WTC11 (cell line): Measurements from ENCODE around the gene CAND2.

Experiments used
- ATF1 ChIP-seq: sonication (generic); formaldehyde crosslinking; IDR thresholded peaks from 2 replicates; pipeline ENCODE4 v1.8.1; 2023; ENCODE audit warnings: mild to moderate bottlenecking, moderate library complexity, missing genetic modification reagents
- CREB1 ChIP-seq: sonication (generic); formaldehyde crosslinking; IDR thresholded peaks from 2 replicates; pipeline ENCODE4 v1.8.0; 2023; ENCODE audit warnings: mild to moderate bottlenecking, missing genetic modification reagents
- JUN ChIP-seq: sonication (generic); formaldehyde crosslinking; IDR thresholded peaks from 2 replicates; pipeline ENCODE4 v1.8.0; 2023; ENCODE audit warnings: mild to moderate bottlenecking, missing genetic modification reagents
- NR2C2 ChIP-seq: sonication (generic); formaldehyde crosslinking; IDR thresholded peaks from 2 replicates; pipeline ENCODE4 v1.8.0; 2022; ENCODE audit warnings: mild to moderate bottlenecking, missing genetic modification reagents
- NR3C1 ChIP-seq: sonication (generic); formaldehyde crosslinking; conservative IDR thresholded peaks from 2 replicates; pipeline ENCODE4 v1.8.1; 2023; ENCODE audit warnings: low read depth, mild to moderate bottlenecking, missing genetic modification reagents
- SP1 ChIP-seq: sonication (generic); formaldehyde crosslinking; conservative IDR thresholded peaks from 2 replicates; pipeline ENCODE4 v1.8.1; 2022; ENCODE audit warnings: missing genetic modification reagents
- ZNF423 ChIP-seq: fragments of 250-450 bp; sonication (Bioruptor Pico); IDR thresholded peaks from 2 replicates; pipeline ENCODE4 v2.1.2; 2022; ENCODE audit warnings: mild to moderate bottlenecking, moderate library complexity
- TF ChIP-seq, protein P1 (sequence below): sonication (generic); formaldehyde crosslinking; IDR thresholded peaks from 2 replicates; pipeline ENCODE4 v1.8.0; 2022; ENCODE audit warnings: mild to moderate bottlenecking, missing genetic modification reagents
- TF ChIP-seq, protein P2 (sequence below): fragments of 200-600 bp; IDR thresholded peaks from 2 replicates; pipeline ENCODE4 v1.8.0; 2022; ENCODE audit warnings: antibody characterized with exemption
- TF ChIP-seq, protein P3 (sequence below): sonication (generic); formaldehyde crosslinking; IDR thresholded peaks from 2 replicates; pipeline ENCODE4 v1.8.1; 2023; ENCODE audit warnings: mild to moderate bottlenecking, missing genetic modification reagents, moderate library complexity
- TF ChIP-seq, protein P4 (sequence below): sonication (generic); formaldehyde crosslinking; IDR thresholded peaks from 2 replicates; pipeline ENCODE4 v1.8.1; 2023; ENCODE audit warnings: mild to moderate bottlenecking, moderate library complexity, missing genetic modification reagents
- TF ChIP-seq, protein P5 (sequence below): sonication (generic); formaldehyde crosslinking; IDR thresholded peaks from 2 replicates; pipeline ENCODE4 v1.8.0; 2022; ENCODE audit warnings: mild to moderate bottlenecking, missing genetic modification reagents
- TF ChIP-seq, protein P6 (sequence below): sonication (generic); formaldehyde crosslinking; conservative IDR thresholded peaks from 2 replicates; pipeline ENCODE4 v1.8.1; 2022; ENCODE audit warnings: mild to moderate bottlenecking, missing genetic modification reagents

DNA sequence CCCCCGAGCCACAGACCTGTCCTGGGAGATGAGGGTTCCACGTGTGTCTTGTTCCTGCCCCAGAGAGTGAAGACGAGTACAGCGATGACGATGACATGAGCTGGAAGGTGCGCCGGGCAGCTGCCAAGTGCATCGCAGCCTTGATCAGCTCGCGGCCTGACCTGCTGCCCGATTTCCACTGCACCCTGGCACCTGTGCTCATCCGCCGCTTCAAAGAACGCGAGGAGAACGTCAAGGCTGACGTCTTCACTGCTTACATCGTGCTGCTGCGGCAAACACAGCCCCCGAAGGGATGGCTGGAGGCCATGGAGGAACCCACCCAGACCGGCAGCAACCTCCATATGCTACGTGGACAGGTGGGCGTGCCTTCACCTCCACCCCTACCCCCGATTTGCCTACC is 18.6 kb downstream of the CAND2 start:
- TF ChIP-seq, protein P1, sequence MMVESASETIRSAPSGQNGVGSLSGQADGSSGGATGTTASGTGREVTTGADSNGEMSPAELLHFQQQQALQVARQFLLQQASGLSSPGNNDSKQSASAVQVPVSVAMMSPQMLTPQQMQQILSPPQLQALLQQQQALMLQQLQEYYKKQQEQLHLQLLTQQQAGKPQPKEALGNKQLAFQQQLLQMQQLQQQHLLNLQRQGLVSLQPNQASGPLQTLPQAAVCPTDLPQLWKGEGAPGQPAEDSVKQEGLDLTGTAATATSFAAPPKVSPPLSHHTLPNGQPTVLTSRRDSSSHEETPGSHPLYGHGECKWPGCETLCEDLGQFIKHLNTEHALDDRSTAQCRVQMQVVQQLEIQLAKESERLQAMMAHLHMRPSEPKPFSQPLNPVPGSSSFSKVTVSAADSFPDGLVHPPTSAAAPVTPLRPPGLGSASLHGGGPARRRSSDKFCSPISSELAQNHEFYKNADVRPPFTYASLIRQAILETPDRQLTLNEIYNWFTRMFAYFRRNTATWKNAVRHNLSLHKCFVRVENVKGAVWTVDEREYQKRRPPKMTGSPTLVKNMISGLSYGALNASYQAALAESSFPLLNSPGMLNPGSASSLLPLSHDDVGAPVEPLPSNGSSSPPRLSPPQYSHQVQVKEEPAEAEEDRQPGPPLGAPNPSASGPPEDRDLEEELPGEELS (CRISPR knock-in tag), result no peak
- TF ChIP-seq ATF1 (CRISPR knock-in tag) (no peak), CREB1 (CRISPR knock-in tag) (no peak), ZNF423 (CRISPR knock-in tag) (no peak), SP1 (CRISPR knock-in tag) (no peak), JUN (CRISPR knock-in tag) (no peak), NR2C2 (no peak), NR3C1 (CRISPR knock-in tag) (no peak)
- TF ChIP-seq, protein P2, sequence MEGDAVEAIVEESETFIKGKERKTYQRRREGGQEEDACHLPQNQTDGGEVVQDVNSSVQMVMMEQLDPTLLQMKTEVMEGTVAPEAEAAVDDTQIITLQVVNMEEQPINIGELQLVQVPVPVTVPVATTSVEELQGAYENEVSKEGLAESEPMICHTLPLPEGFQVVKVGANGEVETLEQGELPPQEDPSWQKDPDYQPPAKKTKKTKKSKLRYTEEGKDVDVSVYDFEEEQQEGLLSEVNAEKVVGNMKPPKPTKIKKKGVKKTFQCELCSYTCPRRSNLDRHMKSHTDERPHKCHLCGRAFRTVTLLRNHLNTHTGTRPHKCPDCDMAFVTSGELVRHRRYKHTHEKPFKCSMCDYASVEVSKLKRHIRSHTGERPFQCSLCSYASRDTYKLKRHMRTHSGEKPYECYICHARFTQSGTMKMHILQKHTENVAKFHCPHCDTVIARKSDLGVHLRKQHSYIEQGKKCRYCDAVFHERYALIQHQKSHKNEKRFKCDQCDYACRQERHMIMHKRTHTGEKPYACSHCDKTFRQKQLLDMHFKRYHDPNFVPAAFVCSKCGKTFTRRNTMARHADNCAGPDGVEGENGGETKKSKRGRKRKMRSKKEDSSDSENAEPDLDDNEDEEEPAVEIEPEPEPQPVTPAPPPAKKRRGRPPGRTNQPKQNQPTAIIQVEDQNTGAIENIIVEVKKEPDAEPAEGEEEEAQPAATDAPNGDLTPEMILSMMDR, result no peak
- TF ChIP-seq, protein P3, sequence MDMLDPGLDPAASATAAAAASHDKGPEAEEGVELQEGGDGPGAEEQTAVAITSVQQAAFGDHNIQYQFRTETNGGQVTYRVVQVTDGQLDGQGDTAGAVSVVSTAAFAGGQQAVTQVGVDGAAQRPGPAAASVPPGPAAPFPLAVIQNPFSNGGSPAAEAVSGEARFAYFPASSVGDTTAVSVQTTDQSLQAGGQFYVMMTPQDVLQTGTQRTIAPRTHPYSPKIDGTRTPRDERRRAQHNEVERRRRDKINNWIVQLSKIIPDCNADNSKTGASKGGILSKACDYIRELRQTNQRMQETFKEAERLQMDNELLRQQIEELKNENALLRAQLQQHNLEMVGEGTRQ, result no peak
- TF ChIP-seq, protein P4, sequence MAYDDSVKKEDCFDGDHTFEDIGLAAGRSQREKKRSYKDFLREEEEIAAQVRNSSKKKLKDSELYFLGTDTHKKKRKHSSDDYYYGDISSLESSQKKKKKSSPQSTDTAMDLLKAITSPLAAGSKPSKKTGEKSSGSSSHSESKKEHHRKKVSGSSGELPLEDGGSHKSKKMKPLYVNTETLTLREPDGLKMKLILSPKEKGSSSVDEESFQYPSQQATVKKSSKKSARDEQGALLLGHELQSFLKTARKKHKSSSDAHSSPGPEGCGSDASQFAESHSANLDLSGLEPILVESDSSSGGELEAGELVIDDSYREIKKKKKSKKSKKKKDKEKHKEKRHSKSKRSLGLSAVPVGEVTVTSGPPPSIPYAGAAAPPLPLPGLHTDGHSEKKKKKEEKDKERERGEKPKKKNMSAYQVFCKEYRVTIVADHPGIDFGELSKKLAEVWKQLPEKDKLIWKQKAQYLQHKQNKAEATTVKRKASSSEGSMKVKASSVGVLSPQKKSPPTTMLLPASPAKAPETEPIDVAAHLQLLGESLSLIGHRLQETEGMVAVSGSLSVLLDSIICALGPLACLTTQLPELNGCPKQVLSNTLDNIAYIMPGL (CRISPR knock-in tag), result no peak
- TF ChIP-seq, protein P5, sequence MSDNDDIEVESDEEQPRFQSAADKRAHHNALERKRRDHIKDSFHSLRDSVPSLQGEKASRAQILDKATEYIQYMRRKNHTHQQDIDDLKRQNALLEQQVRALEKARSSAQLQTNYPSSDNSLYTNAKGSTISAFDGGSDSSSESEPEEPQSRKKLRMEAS, result no peak
- TF ChIP-seq, protein P6, sequence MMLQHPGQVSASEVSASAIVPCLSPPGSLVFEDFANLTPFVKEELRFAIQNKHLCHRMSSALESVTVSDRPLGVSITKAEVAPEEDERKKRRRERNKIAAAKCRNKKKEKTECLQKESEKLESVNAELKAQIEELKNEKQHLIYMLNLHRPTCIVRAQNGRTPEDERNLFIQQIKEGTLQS (CRISPR knock-in tag), result no peak
